H9 (cell line): ENCODE results near the gene PVALB. TPM values are rescaled to one million over a fixed set of nuclear protein-coding genes. Genes with fewer than 3 reads are reported as not detected.

ENCODE experiments used
- DNase-seq: peaks from one replicate; pipeline ENCODE4 v3.0.0-alpha.2; 2017
- H2AFZ ChIP-seq: one replicate; pipeline ENCODE4 v1.6.1; 2013; ENCODE audit warnings: mild to moderate bottlenecking, low read length, control low read depth, moderate library complexity
- H2AK5ac ChIP-seq: 2 replicates; pipeline ENCODE4 v1.6.1; 2013; ENCODE audit warnings: low read length, control low read depth, mixed read lengths; ENCODE audit not compliant: insufficient read length
- H2BK120ac ChIP-seq: one replicate; pipeline ENCODE4 v1.6.1; 2013; ENCODE audit warnings: low read depth, mild to moderate bottlenecking, low read length, control low read depth, inconsistent platforms; ENCODE audit not compliant: poor library complexity, severe bottlenecking
- H2BK12ac ChIP-seq: 2 replicates; pipeline ENCODE4 v1.6.1; 2013; ENCODE audit warnings: low read length, control low read depth, mixed read lengths, low read depth; ENCODE audit not compliant: insufficient read length
- H2BK15ac ChIP-seq: 2 replicates; pipeline ENCODE4 v1.6.1; 2013; ENCODE audit warnings: low read depth, low read length, control low read depth
- H2BK20ac ChIP-seq: one replicate; pipeline ENCODE4 v1.6.1; 2013; ENCODE audit warnings: low read depth, mild to moderate bottlenecking, low read length, control low read depth, inconsistent platforms; ENCODE audit not compliant: poor library complexity, severe bottlenecking
- H2BK5ac ChIP-seq: 2 replicates; pipeline ENCODE4 v1.6.1; 2013; ENCODE audit warnings: low read length, control low read depth, mixed read lengths; ENCODE audit not compliant: insufficient read length
- H3K14ac ChIP-seq: 2 replicates; pipeline ENCODE4 v1.6.1; 2013; ENCODE audit warnings: low read length, control low read depth; ENCODE audit not compliant: insufficient read depth
- H3K18ac ChIP-seq: 2 replicates; pipeline ENCODE4 v1.6.1; 2013; ENCODE audit warnings: low read depth, mild to moderate bottlenecking, mixed read lengths, low read length, control low read depth; ENCODE audit not compliant: insufficient read length
- H3K23ac ChIP-seq: 2 replicates; pipeline ENCODE4 v1.6.1; 2013; ENCODE audit warnings: low read length, control low read depth, mixed read lengths, low read depth; ENCODE audit not compliant: insufficient read length
- H3K23me2 ChIP-seq: 2 replicates; pipeline ENCODE4 v1.6.1; 2013; ENCODE audit warnings: low read depth, mild to moderate bottlenecking, mixed read lengths, low read length, control low read depth; ENCODE audit not compliant: insufficient read length, poor library complexity, severe bottlenecking
- H3K27ac ChIP-seq: 2 replicates; pipeline ENCODE4 v1.5.1; 2013; ENCODE audit warnings: low read length, control low read depth, mixed read lengths, low read depth; ENCODE audit not compliant: insufficient read length
- H3K27me3 ChIP-seq: 2 replicates; pipeline ENCODE4 v1.6.1; 2013; ENCODE audit warnings: low read length, control low read depth, inconsistent platforms; ENCODE audit not compliant: insufficient read depth
- H3K4ac ChIP-seq: 2 replicates; pipeline ENCODE4 v1.6.1; 2013; ENCODE audit warnings: low read depth, mild to moderate bottlenecking, control low read depth, inconsistent platforms, low read length, moderate library complexity
- H3K4me1 ChIP-seq: 2 replicates; pipeline ENCODE4 v1.6.1; 2013; ENCODE audit warnings: low read length, control low read depth, inconsistent platforms; ENCODE audit not compliant: insufficient read depth
- H3K4me2 ChIP-seq: 2 replicates; pipeline ENCODE4 v1.6.1; 2013; ENCODE audit warnings: low read length, control low read depth, mixed read lengths; ENCODE audit not compliant: insufficient read length, insufficient read depth
- H3K56ac ChIP-seq: 2 replicates; pipeline ENCODE4 v1.6.1; 2013; ENCODE audit warnings: low read depth, mild to moderate bottlenecking, mixed read lengths, low read length, control low read depth; ENCODE audit not compliant: insufficient read length
- H3K79me1 ChIP-seq: 2 replicates; pipeline ENCODE4 v1.6.1; 2013; ENCODE audit warnings: low read depth, mild to moderate bottlenecking, moderate library complexity, low read length, control low read depth, inconsistent platforms; ENCODE audit not compliant: insufficient read depth, poor library complexity, severe bottlenecking
- H3K79me2 ChIP-seq: 2 replicates; pipeline ENCODE4 v1.6.1; 2013; ENCODE audit warnings: low read length, control low read depth, inconsistent platforms; ENCODE audit not compliant: insufficient read depth
- H3K9ac ChIP-seq: 2 replicates; pipeline ENCODE4 v1.6.1; 2013; ENCODE audit warnings: low read length, control low read depth, mixed read lengths; ENCODE audit not compliant: insufficient read length; ENCODE audit errors: extremely low read depth
- H3K9me3 ChIP-seq: one replicate; pipeline ENCODE4 v1.6.1; 2013; ENCODE audit warnings: low read depth, low read length, inconsistent platforms; ENCODE audit not compliant: control insufficient read depth
- H3T11ph ChIP-seq: one replicate; pipeline ENCODE4 v1.6.1; 2013; ENCODE audit warnings: mild to moderate bottlenecking, low read length, control low read depth, inconsistent platforms
- H4K20me1 ChIP-seq: one replicate; pipeline ENCODE4 v1.6.1; 2013; ENCODE audit not compliant: control insufficient read depth, insufficient read length, insufficient read depth
- H4K5ac ChIP-seq: 2 replicates; pipeline ENCODE4 v1.6.1; 2013; ENCODE audit warnings: low read depth, mild to moderate bottlenecking, mixed read lengths, low read length, control low read depth; ENCODE audit not compliant: insufficient read length
- H4K8ac ChIP-seq: replicated peaks from 2 replicates; pipeline ENCODE4 v1.6.1; 2013; ENCODE audit warnings: low read length, control low read depth, mixed read lengths, low read depth; ENCODE audit not compliant: insufficient read length
- H4K91ac ChIP-seq: 2 replicates; pipeline ENCODE4 v1.6.1; 2013; ENCODE audit warnings: low read depth, mild to moderate bottlenecking, moderate library complexity, mixed read lengths, low read length, control low read depth; ENCODE audit not compliant: insufficient read length
- H3K27ac Mint-ChIP-seq, 3 experiments: 2 replicates in 2 of 3; 3 replicates in 1 of 3; pipeline ENCODE4 v1.8.0; 2020 to 2021; ENCODE audit warnings: mixed read lengths in 3 of 3, mild to moderate bottlenecking in 1 of 3, moderate library complexity in 1 of 3
- H3K27me3 Mint-ChIP-seq: 2 replicates; pipeline ENCODE4 v1.8.0; 2021; ENCODE audit warnings: low read depth, mild to moderate bottlenecking, moderate library complexity, mixed read lengths
- H3K36me3 Mint-ChIP-seq, 3 experiments: 2 replicates in 2 of 3; 3 replicates in 1 of 3; pipeline ENCODE4 v1.8.0; 2020 to 2021; ENCODE audit warnings: low read depth in 3 of 3, mixed read lengths in 3 of 3; ENCODE audit not compliant: insufficient read depth in 1 of 3
- H3K4me1 Mint-ChIP-seq, 2 experiments: 2 replicates each; pipeline ENCODE4 v1.8.0; 2020; ENCODE audit warnings: mixed read lengths in 2 of 2
- H3K4me3 Mint-ChIP-seq, 2 experiments: 2 replicates in 1 of 2; 3 replicates in 1 of 2; pipeline ENCODE4 v1.8.0; 2020 to 2021; ENCODE audit warnings: mild to moderate bottlenecking in 2 of 2, mixed read lengths in 2 of 2, moderate library complexity in 1 of 2
- H3K9me3 Mint-ChIP-seq, 2 experiments: 2 replicates in 1 of 2; 3 replicates in 1 of 2; pipeline ENCODE4 v1.8.0; 2020; ENCODE audit warnings: mild to moderate bottlenecking in 2 of 2, mixed read lengths in 2 of 2, moderate library complexity in 1 of 2
- CTCF ChIP-seq: fragments of 200-600 bp; sonication (generic); conservative IDR thresholded peaks from 3 replicates; pipeline ENCODE4 v1.8.0; 2021; ENCODE audit warnings: antibody characterized with exemption, mild to moderate bottlenecking
- WGBS: extraction: QIAGEN DNeasy Blood & Tissue Kit; methylation state at CpG from one replicate; pipeline ENCODE4 v1.1.7; 2013; ENCODE audit warnings: missing lambda C conversion rate, low lambda C conversion rate, mixed read lengths; ENCODE audit not compliant: insufficient read length; ENCODE audit errors: extremely low coverage; 5-methylcytosine and 5-hydroxymethylcytosine counted together
- total RNA-seq: library from RNA; stranded (reverse); gene quantifications from 2 replicates; pipeline ENCODE4 v1.2.1, GENCODE V29; 2021

The PVALB gene
- total RNA-seq, 1 experiment from 2014 or later: 2.7 TPM

GRCh38 chr22:36850682-36851081, 33.8 kb upstream of the PVALB start:
- no peak overlapping the region for H2BK120ac ChIP-seq
- H3K4me1 ChIP-seq: no peaks in the 10 kb centered on the region; the same call in 1 of the 2 replicates
- Mint-ChIP-seq H3K27me3 (peaks cover 45% of the 10 kb centered on the region), H3K4me1 (peaks cover 0 to 19% of the 10 kb centered on the region in 2 experiments; a peak in 3 of 4 replicates), H3K9me3 (peaks cover 4% of the 10 kb centered on the region in 2 experiments; a peak in 2 of 5 replicates), H3K4me3 (no peak overlapping the region), H3K36me3 (peaks cover 2 to 6% (median 5%) of the 10 kb centered on the region in 3 experiments; a peak in 3 of 7 replicates), H3K27ac (no peak overlapping the region)
- H3K9ac ChIP-seq: no peak overlapping the region
- TF ChIP-seq CTCF: no peak
- H3K27me3 ChIP-seq: no peaks in the 10 kb centered on the region
- no peaks in the 10 kb centered on the region for H4K20me1 ChIP-seq
- no peak overlapping the region for H2BK15ac ChIP-seq
- H2AK5ac ChIP-seq: no peak overlapping the region
- WGBS: no CpG with 5 or more reads among the region's 10 CpGs
- H3K14ac ChIP-seq: no peak overlapping the region
- H4K8ac ChIP-seq: no peak overlapping the region
- no peak overlapping the region for H3K4me2 ChIP-seq
- no peak overlapping the region for H3K27ac ChIP-seq
- H4K5ac ChIP-seq: no peak overlapping the region
- no peak overlapping the region for H3K4ac ChIP-seq
- H3K79me1 ChIP-seq: no peaks in the 10 kb centered on the region
- H3K79me2 ChIP-seq: no peaks in the 10 kb centered on the region
- no peaks in the 10 kb centered on the region for H3K9me3 ChIP-seq
- H2BK20ac ChIP-seq: no peak overlapping the region
- no peak for DNase-seq
- H4K91ac ChIP-seq: no peak overlapping the region
- no peak overlapping the region for H3K18ac ChIP-seq
- H2BK12ac ChIP-seq: no peak overlapping the region
- no peaks in the 10 kb centered on the region for H3K23me2 ChIP-seq
- no peak overlapping the region for H3K23ac ChIP-seq
- H2AFZ ChIP-seq: no peak overlapping the region
- H3K56ac ChIP-seq: no peak overlapping the region
- H2BK5ac ChIP-seq: no peak overlapping the region
- no peak overlapping the region for H3T11ph ChIP-seq
